Measurements from ENCODE around the gene DUS2.

DUS2 gene

DNA sequence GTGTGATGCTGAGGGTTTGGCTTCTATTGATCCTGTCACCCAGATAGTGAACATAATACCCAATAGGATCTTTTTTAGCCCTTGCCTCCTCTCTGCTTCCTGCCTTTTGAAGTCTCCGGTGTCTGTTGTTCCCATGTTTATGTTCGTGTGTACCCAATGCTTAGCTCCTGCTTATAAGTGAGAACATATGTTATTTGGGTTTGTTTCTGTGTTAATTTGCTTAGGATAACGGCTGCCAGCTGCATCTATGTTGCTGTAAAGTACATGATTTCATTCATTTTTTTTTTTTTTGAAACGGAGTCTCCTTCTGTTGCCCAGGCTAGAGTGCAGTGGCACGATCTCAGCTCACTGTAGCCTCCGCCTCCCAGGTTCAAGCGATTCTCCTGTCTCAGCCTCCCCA lies 23.0 kb downstream of the DUS2 start:
- DNase-seq (ENCODE audit: low read depth) = no peak

DNA sequence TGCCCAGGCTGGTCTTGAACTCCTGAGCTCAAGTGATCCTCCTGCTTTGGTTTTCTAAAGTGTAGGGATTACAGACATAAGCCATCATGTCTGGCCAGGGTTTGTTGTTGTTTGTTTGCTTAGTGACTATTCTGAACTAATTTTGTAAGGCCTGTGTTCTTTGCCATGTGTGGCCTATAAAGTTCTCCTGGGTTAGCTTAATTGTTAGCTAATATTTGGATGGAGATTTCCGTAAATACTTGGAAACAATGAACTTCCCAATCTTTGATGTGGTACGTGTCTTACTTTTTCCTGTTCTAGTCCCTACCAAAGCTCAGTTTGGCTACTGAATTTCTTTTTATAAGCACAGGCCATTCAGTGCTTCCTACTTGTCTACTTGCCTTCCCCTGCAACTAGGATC lies 24.9 kb downstream of the DUS2 start:
- no peak for DNase-seq (ENCODE audit: low read depth)

DNA sequence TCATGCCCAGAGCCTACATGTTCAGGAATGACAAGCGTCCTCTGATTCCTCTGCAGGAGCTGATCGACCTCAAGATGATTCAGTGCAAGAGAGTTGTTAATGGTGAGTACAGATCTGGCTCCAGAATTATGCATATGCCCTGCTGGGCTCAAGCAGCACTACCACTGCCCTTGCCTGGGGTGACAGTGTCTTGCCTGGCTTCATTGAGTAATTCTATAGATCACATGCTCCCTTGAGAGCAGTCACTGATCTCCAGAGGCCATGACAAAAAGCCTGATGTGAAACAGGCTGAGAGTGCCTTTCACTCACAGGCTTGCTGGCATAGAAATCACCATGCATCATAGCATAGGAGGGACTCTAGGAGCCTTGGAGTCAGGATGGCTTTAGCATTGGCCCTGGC lies 26.4 kb downstream of the DUS2 start:
- no peak for DNase-seq (ENCODE audit: low read depth)

DNA sequence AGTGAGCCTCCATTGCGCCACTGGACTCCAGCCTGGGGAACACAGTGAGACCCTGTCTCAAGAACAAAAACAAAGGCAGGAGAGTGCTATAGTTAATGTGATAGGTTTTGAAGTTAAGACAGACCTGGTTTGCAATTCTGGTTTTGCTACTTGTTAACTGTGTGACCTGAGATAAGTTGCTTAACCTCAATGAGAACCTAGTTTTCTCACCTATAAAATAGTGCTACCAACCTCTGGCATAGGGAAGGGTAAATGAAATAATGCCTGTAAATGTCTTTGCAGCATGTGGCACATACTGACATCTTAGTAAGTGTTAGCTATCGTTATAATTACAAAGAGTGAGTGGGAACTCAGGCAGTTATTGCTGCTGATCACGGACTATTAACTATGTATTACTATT lies 32.3 kb downstream of the DUS2 start:
- no peak for DNase-seq (ENCODE audit: low read depth)

DNA sequence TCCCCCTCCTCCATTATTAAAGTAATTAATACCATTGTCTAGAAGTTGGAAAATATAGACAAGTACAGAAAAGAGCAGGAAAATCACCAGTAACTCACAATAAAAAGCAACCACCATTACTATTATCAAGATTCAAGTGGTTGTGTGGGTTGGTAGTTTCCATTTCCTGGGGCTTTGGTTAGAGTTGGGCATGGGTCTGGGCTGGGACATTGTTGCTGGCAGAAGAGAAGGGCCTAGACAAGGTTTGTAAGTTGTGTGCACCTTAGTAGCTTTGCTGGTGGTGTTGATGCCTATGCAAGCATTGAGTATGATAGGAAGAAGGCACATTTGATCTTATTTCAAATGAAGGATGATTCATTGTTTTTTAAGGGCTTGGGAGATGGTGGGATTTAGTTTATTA lies 36.7 kb downstream of the DUS2 start:
- no peak for DNase-seq (ENCODE audit: low read depth)

DNA sequence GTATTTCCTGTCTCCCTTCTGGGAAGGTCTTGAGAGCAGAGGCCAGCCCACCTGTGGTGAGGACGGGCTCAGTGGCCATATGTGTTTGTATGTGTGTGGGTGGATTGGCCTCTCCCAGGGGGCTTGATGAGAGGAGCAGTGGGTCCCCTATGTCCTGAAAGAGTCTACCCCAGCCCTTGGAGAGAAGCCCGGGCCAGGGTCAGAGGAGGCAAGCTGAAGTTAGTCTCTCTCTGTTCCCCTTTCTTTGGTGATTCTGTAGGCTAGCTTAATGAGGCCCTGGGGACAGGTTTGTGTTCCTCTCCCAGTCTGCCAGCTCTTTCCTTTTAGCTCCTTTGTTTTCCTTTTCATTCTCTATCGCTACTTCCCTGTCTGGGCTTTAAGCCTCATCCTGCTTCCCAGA lies 38.3 kb downstream of the DUS2 start:
- no peak for DNase-seq (ENCODE audit: low read depth)

DNA sequence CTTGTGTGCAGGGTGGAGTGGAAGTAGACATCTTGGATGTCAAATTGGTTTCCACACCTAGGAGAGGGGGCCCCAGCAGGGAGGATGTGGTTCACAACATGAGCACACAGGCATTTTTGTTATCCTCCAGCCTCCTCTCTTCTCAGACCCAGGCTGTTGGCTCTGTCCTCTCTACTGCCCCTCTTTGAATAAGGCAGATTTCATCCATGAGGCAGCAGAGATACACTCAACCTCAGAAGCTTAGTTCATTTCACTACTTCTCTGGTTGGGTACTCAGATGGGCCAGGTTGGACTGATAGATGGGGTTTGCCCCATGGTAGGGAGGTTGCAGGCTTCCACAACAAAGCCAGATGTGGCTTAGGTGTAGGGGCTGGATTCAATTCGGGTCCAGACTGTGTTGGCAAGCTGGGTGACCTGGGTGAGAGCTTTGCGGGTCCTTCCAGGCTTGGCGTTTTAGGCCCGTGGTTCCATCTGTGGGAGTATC lies 39.9 kb downstream of the DUS2 start:
- DNase-seq (ENCODE audit: low read depth) = no peak

DNA sequence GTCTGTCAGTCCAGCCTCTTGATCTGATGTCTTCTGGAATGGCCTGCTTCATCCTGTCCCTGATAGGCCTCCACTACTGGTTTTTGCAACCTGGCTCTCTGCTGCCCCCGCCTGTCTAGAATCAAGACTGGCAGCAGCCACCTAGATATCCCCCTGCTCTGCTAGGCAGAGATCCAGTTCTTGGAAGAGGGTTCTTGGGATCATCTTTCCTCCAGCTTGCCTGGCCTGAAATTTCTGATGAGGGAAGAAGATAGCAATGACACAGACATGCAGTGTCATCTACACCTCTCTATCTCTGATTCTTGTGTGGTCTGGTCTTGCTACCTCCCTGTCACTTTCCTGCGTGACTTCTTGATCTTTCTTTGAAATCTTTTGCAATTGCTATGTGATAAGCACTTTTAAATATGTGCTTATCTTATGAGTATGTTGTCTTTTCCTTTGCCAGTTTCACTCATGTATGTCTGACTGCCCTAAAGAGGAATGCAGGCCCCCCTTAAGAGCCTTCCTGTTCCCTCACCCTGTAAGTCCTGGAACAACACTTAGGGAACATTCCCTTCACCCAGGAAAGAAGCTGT lies 41.8 kb downstream of the DUS2 start:
- peak; percentile 49 for DNase-seq (ENCODE audit: low read depth)

DNA sequence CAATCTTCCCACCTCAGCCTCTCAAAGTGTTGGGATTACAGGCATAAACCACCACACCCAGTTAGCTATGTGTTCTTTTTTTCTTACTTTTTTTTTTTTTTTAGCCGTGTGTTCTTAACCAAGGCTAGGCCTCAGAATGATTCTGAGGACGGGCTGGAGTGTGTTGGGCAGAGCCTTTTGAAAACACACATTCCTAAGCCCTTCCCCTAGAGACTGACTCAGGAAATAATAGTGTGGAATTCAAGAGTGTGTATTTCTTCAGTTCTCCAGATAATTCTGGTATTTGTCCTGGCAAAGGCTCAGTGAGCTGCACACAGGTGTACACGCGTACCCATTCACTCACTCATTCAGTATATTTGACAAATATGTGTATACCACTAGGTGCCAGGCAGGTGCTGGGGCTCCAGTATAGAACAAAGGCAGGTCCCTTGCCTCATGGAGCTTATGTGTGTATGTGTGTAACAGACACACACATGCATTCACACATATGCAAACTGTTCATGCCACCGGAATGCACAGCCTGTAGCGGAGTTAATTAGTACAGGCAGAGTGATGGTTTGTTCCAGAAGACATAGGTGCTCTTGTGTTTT lies 42.7 kb downstream of the DUS2 start:
- DNase-seq (ENCODE audit: low read depth) = no peak

DNA sequence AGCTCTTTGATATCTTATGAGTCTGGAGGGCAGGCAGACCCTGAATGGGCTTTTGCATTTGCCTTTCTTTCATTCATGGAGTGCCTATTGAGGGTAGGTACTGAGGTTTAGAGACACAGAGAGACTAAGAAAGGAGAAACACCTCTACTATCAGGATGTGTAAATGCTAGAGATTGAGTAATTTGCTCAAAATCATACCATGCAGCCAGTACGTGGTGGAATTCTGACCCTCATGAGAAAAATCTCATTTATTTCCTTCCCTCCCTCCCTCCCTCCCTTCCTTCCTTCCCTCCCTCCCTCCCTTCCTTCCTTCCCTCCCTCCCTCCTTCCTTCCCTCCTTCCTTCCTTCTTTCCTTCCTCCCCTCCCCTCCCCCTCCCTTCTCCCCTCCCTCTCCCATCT lies 43.7 kb downstream of the DUS2 start:
- DNase-seq (ENCODE audit: low read depth) = no peak

DNA sequence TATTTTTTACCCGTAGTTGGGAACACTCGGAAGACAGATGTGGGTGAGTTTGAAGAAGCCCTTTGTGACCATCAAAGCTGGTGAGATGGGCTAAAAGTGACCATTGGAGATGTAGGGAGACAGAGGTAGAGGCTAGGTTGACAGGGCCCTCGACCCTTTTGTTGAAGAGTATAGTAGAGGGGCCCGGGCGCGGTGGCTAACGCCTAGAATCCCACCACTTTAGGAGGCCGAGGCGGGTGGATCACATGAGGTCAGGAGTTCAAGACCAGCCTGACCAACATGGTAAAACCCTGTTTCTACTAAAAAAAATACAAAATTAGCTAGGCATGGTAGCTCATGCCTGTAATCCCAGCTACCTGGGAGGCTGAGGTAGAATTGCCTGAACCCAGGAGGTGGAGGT lies 45.8 kb downstream of the DUS2 start:
- no peak for DNase-seq (ENCODE audit: low read depth)

DNA sequence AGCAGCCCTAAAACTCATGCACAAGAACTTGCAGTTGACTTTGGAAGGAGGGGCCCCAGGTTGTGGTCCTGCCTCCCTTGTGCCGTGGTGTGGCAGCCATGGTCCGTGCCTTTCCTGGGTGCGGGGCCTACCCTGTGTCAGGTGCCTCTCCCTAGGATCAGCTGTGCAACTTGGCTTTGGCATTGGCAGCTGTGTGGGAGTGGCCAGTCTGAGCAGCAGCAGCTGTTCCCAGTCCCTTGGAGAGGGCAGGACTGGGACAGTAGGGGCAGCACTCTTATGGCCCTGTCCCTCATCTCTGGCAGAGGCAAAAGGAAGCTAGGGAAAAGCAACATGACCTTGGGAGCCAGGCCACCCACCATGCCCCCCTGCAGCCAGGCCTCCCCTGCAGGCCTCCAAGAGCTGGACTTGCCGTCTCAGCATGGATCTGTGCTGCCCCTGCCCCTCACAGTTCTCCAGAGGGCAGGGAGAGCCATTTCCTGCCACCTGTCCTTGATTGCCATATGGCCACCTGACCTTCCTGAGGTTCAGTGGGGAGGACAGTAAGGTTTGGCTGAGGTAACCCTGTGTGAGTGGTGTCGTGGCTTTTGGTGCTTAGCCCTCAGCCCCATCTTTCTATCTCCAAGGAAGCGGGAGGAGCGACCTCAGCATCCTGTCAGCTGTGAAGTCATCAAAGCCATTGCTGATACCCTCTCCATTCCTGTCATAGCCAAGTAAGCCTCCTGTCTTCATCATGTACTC lies 46.6 kb downstream of the DUS2 start:
- DNase-seq (ENCODE audit: low read depth) = no peak

DNA sequence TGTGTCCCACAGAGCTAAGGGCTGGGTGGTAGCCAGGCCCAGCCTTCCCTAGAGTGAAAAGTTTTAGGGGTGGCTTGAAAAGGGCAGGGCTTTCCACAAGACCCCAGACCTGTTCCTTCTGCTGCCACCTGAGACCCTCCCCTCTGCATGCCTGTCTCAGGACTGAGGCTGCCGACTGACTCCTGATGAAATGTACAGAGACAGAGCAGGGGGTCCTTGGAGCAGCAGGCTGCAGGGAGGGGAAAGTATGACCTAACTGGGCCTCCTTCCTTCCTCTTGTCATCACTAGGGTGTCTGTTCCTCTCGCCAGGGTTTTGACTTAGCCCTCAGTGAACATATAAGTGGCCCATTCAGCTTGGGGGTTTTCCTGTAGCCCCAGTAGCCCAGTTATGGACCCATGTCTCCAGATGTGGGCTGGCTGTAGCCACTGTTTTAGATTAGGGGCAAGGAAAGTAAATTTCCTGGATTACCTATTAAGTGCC lies 47.2 kb downstream of the DUS2 start:
- no peak for DNase-seq (ENCODE audit: low read depth)

DNA sequence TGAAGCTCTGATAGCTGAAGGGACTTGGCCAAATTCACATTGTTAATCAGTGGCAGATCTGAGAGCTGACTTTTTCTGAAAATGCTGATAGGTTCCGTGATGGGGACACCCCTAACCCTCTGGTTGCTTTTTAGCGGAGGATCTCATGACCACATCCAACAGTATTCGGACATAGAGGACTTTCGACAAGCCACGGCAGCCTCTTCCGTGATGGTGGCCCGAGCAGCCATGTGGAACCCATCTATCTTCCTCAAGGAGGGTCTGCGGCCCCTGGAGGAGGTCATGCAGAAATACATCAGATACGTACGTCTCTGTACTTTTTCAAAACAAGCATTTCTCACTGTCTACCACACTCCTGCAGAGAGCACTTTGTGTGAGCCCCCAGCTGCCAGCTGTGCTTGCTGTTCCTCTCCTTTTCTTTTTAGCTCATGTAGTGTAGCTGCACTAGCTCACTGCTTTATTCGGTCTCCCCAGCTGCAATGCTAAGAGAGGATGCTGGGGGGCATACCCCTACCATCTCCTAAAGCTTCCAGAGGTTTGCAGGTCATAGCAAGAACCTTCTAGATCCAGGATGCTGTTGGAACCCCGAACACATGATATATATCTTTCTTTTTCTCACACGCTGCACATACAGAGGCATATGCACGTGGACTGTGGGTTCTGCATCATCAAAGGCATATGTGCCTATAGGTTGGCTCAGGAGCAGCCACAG lies 47.9 kb downstream of the DUS2 start:
- DNase-seq (ENCODE audit: low read depth) = no peak

DNA sequence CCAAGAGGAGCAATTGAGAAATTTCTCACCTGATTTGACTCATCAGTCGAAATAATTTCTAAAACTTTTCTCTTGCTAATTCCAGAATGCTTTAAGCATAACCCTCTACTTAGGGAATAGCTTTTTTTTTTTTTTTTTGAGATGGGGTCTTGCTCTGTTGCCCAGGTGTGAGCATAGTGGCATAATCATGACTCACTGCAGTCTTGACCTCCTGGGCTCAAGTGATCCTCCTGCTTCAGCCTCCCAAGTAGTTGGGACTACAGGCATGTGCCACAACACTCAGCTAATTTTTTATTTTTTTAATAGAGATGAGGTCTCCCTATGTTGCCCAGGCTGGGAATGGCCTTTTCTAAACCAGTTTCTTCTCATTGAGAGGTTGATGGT lies 48.4 kb downstream of the DUS2 start:
- DNase-seq (ENCODE audit: low read depth) = no peak

DNA sequence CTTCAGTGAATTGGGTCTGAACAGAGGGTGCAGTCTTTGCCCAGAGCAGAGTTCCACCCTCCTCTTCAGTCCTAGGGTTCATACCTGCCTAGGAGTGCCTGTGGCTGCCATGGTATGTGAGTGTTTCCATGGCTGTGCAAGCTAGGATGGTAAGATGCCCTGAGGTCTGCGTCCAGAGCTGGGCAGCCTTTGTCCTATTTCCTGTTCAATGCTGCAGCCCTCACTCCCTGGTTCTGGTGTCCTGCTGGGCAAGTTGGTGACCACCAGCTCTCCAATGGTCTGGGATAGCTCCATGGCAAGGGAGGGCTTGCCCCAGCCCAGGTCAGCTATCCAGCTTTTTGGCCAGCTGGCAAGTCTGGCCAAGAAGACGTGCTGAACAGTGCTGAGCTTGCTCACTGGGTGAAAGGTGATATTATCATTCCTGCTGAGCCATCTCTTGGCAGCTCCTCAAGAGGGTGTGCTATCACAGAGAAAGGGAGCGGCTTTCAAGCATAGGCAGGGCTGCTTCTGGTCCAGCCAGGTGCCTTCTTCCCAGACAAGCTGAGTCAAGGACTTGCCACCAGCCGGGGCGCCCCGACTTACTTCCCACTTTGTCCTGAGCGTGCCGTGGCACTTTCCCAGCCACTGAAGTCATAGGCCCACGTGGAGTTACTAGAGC lies 49.1 kb downstream of the DUS2 start:
- no peak for DNase-seq (ENCODE audit: low read depth)

DNA sequence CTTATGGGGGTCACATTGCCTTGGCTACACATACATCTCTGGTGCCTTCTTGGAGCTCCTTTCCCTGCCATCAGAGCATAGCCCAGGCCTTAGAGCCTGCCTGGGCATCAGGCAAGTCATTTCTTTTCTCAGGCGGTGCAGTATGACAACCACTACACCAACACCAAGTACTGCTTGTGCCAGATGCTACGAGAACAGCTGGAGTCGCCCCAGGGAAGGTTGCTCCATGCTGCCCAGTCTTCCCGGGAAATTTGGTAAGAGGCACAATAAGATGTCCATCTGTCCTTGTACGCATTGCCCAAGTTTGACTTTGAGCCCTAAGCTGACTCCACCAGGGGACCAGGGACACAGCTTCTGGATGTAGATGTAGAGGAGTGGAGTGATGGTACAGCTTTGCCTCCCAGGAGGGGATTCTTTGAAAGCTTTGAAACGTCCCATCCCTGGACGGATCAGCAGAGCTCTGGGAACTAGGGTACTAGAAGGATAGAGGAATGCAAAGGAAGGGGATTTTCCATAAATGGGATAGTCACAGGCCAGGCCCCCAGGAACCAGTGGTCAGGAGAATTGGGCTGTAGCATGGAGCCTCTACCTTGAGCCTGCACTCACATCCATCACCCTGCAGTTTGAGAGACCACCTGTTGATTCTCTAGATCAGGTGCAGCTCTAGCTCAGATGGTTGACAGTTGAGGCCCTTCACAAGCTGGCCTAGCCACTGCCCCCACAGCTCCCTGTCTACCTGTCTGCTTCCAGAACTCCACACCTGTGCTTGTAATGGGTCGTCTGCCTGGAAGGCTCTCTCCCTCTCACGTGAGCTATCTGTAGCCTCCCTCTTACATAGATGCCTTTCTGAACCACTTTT lies 51.0 kb downstream of the DUS2 start:
- DNase-seq (ENCODE audit: low read depth) = no peak

DNA sequence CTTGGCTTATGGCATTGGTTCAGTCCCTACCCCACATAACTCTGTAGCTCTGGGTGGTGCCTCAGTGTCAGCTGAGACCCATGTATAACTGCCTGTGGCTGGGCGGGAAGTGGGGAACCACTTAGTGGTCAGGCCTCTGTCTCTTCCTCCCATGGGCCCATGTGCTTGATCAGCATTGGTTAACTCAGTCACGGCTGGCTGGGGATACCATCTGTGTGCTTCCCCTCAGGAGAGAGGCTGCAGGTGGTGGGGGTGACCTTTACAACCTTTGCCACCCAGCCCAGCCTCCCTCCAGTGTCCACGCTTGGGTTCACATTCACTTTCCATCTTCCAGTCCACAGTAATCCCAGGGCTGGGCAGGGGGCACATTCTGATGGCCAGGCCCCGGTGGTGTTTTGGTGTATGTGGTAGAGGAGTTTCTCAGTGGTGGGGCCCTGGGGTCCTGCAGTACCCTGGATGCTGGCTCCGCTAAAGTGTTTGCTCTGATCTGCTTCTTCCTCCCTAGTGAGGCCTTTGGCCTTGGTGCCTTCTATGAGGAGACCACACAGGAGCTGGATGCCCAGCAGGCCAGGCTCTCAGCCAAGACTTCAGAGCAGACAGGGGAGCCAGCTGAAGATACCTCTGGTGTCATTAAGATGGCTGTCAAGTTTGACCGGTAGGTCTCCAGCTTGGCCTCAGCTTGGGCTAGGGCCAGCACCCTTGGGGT lies 51.9 kb downstream of the DUS2 start:
- peak; percentile 28 for DNase-seq (ENCODE audit: low read depth)

DNA sequence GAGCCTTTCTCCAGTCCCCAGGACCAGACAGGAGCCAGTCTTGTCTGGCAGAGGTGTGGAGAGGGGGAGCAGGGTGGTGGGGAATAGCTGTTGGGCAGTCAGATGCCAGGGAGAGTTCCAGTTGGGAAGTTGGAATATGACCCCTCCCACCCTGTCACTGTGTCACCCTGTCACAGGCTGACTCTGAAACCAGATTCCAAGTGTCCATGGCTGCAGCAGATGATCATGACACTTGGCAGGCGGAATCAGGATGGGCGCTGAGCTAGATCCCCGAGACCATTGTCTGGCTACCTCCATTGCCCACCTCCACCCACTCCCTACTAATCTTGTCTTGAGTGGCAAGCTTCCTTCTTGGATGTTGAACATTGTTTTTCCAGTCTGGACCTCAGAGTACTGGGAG lies 52.9 kb downstream of the DUS2 start:
- no peak for DNase-seq (ENCODE audit: low read depth)

DNA sequence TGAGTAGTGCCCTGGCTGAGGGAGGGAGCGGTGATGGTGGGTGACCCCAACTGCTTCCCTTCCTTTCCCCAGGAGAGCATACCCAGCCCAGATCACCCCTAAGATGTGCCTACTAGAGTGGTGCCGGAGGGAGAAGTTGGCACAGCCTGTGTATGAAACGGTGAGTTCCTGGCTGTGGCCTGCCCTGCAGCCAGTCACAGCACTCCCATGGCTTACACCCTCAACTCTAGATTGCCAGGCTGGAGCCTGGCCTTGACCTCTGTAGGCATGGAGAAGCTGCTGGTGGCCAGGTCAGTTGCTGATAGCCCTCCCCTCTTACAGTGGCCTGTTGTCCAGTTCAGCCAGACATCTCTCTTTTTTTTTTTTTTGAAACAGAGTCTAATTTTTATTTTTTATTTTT lies 53.5 kb downstream of the DUS2 start:
- DNase-seq (ENCODE audit: low read depth) = no peak

All from activated T-helper 9 cell treated with anti-CD3 and anti-CD28 coated beads, Interleukin-2, amount 50 U/mL, for 16 hours (primary cell).